Occipital lobe (tissue), 2 donors: ENCODE results near the gene SH3PXD2A. TPM values are rescaled to one million over a fixed set of nuclear protein-coding genes. Genes with fewer than 3 reads are reported as not detected.
A peak's percentile ranks its signal among the peaks of the same experiment; 100 is the strongest.
"Not testable (repeated sequence)": the region's sequence is repeated elsewhere in the genome, so short reads cannot be mapped to it uniquely, and the experiment has no call there.

Experiments used
- DNase-seq: peaks from one replicate; lab custom pipeline; 2025; lab: John Stamatoyannopoulos, UW
- total RNA-seq: library from RNA; depleted of rRNA; stranded (reverse); fragments of >200 nt; gene quantifications from one replicate; pipeline ENCODE4 v1.2.3, GENCODE V29; 2014

Gene SH3PXD2A
- total RNA-seq, 1 donor from 2014 or later: 8.7 TPM

DNA sequence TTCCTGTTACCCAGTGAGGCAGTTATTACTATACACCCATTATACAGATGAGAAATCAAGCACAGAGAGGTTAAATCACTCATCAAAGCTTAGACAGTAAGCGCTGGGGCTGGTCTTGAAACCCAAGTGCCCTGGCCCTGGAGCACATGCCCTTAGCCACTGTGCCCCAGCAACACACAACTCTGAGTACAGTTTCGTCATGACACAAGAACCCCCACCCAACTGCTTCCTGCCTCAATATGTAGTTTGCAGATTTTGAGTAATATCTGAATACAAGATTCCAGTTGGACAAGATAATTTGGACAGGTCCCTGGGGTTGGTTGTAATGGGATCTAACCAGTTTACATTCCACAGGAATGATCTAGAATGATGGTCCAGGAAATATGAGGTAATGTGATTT, 62.8 kb downstream of the SH3PXD2A start:
- DNase-seq: no peak

DNA sequence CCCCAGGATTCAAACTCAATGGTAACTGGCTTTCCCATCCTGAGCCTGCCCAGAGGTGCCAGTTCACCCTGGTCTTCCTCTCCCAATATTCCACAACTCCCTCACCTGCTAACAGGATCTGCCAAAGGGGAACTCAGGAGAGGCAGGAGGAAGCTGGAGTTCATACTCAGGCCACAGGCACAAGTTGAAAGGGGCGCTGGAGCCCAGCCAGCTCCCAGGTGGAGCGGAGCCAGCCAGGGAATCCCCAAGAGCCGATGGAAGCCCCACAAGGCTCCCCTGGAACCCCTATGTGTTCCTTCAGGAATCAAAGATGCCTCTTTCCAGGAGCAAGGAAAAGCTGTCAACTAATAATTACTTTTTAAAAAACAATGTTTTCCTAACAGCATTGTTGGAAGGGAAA, 63.5 kb downstream of the SH3PXD2A start:
- DNase-seq: no peak

DNA sequence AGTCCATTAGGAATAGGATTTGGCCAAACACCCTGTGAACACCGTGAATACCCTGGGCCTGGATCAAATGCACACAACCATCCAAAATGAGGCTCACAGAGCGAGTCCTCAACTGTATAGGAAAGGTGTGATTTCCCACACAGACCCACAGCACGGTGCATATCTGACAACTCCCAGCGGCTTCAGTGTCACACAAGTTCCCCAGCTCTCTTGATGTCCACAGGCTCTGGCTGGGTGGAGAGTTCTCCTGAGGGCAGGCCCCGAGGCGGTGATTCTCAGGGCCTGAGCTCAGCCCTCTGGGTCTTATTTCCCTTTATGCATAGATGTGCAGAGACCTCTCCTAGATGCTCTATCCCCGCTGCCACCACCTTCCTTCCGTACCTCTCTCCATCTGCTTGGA, 64.1 kb downstream of the SH3PXD2A start:
- no peak for DNase-seq

DNA sequence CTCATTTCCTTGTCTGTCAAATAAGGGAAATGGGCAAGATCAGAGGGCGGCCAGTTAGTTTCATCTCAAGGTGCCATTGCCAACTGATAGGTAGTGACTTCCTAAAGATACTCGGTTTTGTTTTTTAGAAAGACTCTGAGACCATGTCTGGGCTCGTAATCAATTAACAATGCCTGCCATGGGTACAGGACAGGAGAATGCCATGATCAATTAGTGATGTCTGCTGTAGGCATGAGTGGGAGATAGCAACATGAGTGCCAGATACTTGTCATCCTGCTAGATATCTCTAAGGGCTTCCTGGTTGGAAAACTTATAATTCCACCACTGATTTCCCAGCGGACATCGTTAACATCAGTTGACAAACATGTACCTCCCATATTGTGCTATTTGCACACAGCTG, 64.8 kb downstream of the SH3PXD2A start:
- no peak for DNase-seq

DNA sequence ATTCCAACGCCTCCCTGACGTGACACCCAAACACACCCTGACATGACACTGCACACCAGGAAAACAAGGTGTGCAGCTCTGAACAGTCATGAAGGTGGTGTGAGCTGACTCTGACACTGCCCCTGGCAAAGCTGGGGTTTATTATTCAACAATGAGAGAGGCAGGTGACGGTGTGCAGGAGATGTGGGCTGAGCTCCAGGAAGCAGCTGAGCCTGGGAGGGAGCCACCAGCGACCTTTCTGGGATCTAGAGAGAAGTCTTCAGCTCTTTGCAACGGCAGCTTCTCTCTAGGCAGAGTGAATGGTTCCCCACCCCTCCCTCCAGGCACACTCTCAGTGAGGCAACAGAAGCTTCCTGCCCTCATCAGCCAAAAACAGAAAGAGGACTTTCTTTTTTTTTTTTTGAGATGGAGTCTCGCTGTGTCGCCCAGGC, 65.6 kb downstream of the SH3PXD2A start:
- DNase-seq: no peak

DNA sequence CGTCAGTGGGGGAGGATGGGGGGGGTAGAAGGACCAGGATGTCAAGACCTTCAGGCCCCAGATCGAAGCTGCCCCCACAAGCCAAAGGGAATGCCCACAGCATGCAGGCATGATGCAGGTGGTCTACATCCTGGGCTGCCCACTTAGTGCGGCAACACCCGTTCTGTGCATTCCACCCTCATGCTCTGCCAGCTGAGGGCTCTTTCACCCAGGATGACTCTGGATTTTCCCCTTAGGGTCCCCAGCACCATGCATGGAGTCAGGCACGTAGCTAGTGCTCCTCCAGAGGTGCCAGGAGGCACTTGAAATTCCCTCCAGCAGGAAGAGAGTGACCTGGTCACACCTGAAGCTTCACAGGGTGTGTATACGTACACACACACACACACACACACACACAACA, 66.2 kb downstream of the SH3PXD2A start:
- DNase-seq: no peak

DNA sequence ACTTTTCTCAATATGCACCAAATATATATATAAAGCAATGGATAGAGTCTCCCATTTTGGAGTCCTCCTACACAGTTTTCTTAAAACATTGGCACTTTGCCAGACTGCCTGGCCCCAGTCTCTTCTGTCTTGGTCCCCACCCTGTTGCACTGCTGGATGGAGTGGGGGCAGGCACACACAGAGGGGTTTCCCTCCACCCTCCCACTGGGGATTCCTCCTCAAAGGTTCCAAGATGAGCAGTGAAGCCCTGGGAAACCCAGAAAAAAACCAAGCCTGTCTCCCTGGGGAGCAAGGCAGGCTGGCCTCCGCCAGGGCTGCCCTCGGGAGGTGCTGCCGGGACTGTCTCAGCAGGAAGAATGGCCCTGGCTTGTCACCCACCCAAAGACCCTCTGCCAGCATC, 68.0 kb downstream of the SH3PXD2A start:
- DNase-seq: no peak

DNA sequence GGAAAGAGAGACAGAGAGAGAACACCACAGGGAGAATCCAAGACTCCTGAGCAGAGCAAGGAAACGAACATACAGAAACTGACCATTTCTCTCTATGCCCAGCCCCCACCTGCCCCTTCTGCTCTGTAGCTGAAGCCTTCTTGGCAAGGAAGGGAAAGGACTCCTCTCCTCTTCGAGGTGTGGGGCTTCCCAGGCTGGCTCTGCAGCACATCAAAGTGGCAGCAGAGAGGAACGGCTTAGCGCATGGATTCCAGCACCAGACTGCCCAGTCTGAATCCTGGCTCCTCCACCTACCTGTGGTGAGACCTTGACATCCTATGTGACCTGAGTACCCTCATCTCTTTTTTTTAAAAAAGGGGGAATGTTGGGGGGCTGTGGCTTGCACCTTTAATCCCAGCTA, 69.4 kb downstream of the SH3PXD2A start:
- no peak for DNase-seq

DNA sequence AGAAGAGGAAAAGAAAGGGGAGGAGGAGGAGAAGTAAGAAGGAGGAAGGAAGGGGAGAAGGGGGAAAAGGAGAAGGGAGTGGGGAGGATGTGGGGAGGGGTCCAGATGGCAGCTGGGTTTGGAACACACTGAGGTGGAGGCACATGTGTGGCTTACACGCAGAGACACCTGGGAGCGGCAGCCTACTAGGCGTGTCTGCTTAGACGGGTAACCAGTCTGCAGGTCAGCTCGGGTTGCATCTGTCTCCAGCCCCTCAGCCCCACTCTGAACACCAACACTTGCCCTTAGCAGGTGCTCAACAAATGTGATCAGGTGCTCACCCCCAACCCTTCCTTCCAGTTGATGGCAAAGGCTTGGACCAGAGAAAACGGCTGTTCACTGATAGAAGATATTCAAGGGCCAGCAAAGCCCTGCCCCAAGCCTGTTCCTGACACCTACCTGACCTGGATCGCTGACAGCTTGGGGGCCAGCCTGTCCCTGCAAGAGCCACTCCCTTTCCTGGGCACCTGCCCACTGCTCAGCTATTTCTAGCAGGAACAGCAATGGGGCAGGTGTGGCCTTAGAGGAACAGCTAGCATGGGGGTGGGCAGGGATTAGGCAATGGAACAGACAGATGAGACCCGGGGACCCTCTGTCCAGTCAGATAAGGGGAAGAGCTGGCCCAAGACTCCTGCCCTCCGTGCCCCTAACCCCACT, 70.5 kb downstream of the SH3PXD2A start:
- no peak for DNase-seq

DNA sequence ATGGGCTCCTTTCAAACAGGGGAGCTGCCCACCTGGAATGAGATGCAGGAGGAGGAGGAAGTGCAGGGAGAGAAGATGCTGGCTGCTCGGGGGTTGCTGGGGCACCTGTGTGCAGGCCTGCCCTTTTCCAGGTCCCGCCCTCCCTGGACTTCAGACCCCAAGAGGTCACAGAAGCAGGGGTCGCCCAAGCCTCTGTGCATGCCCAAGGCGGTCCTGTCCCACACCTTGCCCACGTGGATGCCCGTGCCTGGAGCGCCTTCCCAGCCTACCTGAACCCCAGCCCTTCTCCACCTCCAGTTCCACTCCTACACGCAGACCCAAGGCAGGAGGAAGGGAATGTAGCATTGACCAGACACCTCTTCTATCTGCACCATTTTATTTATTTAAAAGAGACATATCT, 71.3 kb downstream of the SH3PXD2A start:
- no peak for DNase-seq

DNA sequence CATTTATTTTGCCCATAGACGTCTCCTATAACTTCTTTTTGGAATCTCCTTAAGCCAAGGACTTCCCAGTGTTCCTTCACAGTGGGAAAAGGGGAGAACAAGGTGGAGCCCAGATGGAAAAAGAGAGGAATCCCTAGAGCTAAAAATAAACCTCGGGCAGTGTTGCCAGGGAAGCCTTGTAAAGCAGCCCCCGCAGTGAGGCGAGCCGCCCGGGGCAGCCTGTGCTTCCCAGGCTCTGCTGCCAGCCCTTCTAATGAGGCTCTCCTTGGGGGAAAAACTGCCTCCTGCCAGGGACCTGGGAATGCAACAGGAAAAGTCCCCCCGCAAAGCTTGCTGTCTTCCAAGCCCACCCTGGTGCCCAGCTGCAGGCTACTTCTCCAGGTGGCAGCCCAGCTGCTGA, 71.7 kb downstream of the SH3PXD2A start:
- no peak for DNase-seq

DNA sequence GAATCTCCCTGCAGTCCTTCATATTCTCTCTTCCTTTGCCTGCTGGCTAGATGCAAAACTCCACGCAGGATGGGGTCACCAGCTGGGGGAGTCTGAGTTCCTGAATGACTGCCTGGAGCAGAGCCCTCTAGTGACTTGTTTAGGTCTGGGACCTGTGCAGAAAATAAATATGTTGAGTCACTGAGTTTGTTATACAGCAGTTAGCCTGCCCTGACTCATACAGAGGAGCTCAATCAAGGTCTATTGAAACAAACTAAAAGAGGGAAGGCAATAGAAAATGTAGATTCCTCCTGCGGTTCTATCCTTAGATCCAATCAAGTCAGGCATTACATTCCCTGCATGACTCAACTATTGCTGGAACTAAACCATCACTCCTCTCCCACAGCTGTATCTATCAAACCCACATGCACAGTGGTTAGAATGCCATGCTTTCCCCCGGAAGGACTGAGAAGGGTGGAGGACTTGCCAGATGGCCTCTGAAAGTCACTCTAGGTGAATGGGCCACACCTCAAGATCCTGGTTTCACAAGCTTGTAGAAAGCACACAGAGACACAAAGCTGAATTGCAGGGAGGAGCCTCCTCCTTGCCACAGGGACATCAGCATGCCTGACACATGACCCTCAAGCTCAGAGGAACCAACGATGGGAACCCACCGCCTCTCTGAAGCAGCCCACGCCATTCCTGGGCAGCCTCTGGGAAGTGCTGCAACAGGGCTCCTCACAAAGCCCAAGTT, 73.9 kb downstream of the SH3PXD2A start:
- no peak for DNase-seq

DNA sequence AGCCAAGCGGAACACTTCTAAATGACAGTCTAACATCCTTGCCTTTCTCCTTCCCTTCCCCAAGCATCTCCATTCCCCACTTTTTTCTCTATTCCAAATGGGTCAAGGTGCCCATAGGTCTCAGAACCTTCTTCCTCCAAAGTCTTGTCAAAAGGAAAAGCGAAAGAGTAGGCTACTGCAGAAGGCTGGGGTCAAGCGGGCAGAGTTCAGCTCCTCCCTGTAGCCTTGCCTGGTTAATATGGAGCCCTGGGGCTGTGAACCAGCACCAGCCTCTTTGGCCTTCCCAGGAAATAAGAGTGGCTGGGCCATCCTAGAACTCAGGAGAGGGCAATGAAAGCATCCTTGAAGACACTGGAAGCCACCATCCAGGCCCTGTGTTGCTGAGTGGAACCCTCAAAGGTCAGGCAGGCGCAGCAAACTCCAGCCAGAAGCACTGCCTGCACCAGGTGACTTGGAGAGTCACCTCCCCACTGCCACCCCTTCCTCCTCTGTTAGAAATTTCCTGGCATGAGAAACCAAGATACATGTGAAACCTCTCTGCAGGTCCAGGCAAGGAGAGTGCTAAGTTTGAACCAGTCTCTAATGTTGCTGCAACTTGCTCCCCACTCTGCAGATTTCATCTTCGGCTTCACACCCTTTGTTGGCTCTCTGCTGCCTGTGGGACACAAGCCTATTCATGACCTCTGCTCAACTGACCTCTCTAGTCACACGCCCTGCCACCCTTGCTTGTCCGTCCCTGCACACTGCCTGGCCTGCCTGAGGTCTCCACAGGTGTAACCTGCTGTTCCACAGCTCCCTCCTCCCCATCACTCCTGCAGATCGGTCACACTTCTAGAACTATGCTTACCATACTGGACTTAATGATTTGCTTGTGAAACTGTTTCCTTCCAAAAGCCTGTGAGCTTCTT, 74.9 kb downstream of the SH3PXD2A start:
- DNase-seq: no peak

DNA sequence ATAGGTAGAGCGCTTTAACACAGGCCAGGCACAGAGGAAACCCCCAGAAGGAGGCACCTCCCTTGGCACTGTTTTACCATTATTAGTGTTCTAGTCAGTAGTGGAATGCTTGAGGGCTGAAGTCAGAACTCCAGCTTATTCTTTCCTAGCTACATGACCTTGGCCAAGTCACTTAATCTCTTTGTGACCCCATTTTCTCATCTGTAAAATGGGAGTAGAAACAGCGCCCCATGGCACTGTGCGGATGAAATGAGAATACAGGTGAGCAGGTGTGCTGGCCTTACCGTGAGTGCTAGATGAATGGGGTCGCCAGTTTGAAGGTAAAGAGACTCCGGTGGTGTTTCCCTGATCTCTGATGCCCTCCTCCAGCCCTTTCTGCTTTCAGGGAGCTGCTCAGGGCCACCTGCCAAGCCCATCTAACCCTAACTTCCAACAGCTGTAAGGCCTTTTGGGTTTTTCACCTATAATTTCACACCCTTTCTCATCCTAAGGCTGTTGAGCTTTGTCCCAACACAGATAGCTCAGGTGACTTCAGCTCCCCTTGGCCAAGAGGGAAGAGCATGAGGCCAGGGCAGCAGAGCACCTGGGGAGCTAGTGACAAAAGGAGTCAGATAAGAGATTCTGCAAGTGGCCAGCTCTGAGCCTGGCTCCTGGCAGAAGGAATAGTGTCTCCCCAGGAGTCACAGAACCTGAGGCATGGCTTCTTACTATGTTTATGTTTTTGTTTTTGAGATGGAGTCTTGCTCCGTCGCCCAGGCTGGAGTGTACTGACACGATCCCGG, 76.8 kb downstream of the SH3PXD2A start:
- no peak for DNase-seq

DNA sequence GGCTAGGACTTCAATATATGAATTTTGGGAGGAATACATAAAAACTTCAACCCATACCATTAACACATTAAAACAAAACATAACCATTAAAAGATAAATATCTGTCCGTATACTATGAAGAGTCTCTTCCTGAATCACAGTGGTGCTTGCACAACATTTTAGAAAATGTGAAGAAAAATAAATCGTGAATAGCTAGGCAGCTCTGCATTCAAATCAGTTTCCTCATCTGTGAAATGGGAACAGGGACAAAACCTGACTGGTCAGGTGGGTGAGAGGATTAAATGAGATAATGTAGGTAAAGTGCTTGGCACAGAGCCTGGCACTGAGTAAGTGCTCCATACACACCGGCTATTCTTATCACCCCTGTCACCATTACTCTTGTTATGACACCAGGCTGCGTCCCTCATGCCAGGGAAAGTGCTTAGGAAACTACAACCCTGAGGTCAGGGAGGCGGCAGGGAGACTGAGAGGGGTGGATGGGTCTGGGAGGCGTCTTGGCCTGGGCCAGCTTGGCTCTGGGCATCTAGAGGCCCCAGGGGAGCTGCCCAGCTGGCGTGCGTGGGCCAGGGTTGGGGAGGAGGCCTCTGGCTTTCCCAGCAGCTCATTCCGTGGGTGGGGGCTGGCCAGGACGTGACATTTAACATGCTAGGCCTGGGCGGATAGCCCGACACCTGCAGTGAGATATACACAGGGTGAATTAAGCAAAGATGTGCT, 78.3 kb downstream of the SH3PXD2A start:
- no peak for DNase-seq

DNA sequence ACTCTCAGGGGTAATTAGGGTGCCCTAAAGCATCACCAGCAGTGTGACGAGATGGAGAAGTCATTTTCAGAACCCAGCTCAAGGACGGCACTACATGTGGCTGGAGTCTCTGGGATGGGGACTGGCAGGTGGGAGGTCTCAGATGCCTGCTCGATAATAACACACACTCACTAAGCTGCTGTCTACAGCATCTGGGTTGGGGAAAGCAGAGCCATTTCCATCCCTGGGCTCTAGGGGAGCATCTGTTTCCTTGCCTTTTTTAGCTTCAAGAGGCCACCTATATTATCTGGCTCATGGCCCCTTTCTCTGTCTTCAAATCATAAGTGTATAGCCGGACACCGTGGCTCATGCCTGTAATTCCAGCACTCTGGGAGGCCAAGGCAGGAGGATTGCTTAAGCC, 79.6 kb downstream of the SH3PXD2A start:
- DNase-seq: no peak

DNA sequence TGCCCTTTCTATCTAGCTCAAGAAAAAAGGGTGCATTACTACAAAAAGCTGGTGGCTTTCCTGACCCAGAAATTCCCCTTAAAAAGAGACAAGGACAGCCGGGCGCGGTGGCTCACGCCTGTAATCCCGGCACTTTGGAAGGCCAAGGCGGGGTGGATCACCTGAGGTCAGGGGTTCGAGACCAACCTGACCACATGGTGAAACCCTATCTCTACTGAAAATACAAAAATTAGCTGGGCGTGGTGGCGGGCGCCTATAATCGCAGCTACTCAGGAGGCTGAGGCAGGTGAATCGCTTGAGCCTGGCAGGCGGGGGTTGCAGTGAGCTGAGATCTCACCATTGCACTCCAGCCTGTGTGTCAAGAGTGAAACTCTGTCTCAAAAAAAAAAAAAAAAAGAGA, 82.5 kb downstream of the SH3PXD2A start:
- not testable (repeated sequence) for DNase-seq

DNA sequence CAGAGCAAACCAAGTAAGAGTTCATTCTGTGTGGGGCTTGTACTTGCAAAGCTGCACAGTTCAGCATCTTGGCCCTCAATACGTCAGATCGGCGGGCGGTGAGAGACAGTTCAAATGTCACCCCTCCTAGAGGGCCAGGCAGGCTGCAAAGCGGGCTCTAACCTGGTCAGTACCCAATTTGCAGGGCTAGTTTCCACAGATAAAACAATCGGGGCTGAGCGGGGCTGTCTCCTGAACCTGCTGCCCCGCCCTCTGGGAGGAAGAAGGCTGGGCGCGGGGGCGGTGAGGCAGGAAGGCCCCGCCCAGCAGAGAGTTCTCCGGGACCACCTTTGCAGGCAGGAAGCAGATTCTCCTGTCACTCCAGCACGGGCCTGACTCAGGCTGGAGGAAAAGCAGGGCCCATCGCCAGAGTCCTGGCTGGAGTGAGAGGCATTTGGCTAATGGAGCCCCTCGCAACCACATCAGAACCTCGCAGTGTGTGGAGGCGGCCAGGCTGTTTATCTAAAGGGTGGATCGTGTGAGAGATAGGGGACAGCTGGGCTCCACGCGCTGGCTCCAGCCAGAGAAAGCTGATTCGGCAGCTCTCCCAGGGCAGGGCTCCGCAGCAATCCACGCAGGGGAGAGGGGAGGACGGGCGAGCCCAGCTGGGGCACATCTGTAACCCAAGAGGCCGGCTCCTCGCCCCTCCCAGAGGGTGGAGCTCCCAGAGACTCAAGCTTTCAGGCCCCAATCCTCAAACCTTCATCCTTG, 83.1 kb downstream of the SH3PXD2A start:
- peak; percentile 38 for DNase-seq

DNA sequence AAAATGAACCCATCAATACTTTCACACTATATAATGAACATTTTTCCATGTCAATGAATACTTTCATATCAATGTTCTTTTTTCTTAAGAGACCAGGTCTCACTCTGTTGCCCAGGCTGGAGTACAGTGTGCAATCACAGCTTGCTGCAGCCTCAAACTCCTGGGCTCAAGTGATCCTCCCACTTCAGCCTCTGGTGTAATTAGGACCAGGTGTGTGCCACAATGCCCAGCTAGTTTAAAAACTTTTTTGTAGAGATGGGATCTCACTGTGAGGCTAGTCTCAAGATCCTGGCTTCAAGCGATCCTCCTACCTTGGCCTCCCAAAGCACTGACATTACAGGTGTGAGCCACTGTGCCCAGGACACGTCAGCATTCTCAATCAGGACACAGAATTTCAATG, 85.2 kb downstream of the SH3PXD2A start:
- no peak for DNase-seq

DNA sequence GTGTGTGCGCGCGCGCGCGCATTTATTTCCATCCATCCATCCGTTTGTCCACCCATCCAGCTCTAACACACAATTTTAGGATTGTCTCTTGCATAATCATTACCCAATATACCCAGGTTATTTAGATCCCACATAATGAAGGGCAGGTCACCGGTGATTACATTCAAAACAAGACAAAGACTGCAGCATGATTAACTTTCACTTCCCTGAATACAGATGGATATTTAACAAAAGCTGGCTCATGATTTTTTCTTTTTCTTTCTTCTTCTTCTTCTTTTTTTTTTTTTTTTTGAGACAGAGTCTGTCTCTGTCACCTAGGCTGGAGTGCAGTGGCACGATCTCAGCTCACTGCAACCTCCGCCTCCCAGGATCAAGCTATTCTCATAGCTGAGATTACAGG, 86.2 kb downstream of the SH3PXD2A start:
- DNase-seq: no peak
